NCI-H2196 treated with DMSO at 0.1 percent for 48 hours (cell line): Measurements from ENCODE around the gene ZNF723.
"Not testable (repeated sequence)": the region's sequence is repeated elsewhere in the genome, so short reads cannot be mapped to it uniquely, and the experiment has no call there.

ENCODE experiments used
- DNase-seq: peaks from one replicate; lab custom pipeline; 2025; ENCODE audit not compliant: unreplicated experiment; lab: John Stamatoyannopoulos, UW

The ZNF723 gene

GRCh38 chr19:22832031-22832762, at the start of gene ZNF723:
Gene ZNF723, plus strand, starts transcription at chr19:22832291. Its CDS starts 89 bp downstream, at chr19:22832380.
- DNase-seq = no peak

GRCh38 chr19:22783651-22784410, 48.3 kb upstream of the ZNF723 start, which contains the start of gene ZNF99:
Gene ZNF99, minus strand, starts transcription at chr19:22784151. Its CDS starts 135 bp downstream, at chr19:22784016.
- no peak for DNase-seq

- DNase-seq = not testable (repeated sequence)
Observed at GRCh38 chr19:22792863-22793262, 39.2 kb upstream of the ZNF723 start.

GRCh38 chr19:22797040-22797439, 35.1 kb upstream of the ZNF723 start:
- no peak for DNase-seq

- no peak for DNase-seq
Observed at GRCh38 chr19:22806418-22806817, 25.7 kb upstream of the ZNF723 start.

GRCh38 chr19:22807061-22807835, 24.8 kb upstream of the ZNF723 start:
- DNase-seq = no peak

DNA sequence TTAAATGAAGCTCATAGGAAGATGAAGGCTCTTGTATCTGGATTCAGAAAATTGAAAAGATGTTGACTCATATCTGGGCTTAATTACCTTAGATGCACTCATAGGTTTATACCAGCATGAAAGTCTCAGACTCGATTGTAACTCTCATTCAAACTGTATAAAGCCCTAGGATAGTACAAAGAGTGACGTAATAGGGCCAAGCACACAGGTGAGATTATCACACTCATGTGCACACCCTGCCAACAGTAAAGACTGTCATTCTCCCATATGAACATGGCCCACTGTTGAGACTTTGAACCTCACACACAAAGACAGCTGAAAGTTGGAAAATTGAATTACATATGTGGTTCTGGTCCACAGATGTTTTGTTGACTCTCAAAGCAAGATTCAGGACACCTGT, 18.0 kb upstream of the ZNF723 start:
- no peak for DNase-seq

DNA sequence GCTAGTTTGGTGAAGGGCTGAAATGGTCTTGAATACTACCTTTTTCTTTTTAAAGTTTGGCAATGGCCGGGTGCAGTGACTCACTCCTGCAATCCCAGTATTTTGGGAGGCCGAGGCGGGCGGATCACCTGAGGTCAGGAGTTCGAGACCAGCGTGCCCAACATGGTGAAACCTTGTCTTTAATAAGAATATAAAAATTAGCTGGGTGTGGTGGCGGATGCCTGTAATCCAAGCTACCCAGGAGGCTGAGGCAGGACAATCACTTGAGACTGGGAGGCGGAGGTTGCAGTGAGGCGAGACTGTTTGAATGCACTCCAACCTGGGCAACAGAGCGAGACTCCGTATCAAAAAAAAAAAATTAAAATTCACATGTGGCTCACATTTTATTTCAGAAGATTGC, 880 bp upstream of the ZNF723 start:
- DNase-seq = no peak

GRCh38 chr19:22857713-22858320, 25.7 kb downstream of the ZNF723 start:
- DNase-seq = not testable (repeated sequence)

DNA sequence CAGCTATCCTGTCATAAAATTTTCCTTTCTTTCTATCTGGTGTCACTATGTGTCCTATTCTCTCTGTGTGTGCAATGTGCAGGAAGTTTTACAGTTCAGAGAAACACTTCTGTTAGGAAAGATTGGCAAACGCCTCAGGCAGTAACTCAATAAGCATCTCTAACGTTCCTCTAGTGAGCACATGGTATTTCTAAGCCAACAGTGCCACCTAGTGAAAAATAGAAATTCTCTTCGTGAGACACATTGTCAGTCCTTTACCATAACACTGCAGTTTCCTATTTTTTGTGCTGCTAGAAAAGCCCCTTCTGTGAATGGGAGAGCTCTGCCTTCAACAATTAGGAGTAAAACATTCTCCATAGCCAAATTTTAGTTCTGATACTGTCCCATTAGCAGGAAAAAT, 50.7 kb downstream of the ZNF723 start:
- DNase-seq = peak; percentile 6

DNA sequence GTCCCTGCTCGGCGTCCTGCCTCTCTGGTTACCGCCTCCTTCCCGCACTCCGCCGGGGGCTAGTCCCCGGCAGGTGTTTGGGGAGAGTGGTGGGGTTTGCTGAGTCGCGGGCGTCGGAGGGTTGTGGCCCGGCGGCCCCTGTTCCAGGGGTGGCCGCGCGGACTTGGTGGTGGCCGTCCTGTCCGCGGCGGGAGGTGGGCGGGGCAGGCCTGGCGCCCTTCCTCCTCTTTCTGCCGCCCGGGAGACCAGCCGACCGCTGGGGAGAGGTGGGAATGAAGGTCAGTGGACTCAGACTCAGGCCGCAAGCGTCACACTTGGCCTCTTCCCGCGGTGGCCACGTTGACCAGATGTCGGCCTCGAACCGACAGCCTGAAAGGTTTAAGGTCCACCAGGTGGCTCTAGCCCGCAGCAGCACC, 61.8 kb downstream of the ZNF723 start:
- no peak for DNase-seq

DNA sequence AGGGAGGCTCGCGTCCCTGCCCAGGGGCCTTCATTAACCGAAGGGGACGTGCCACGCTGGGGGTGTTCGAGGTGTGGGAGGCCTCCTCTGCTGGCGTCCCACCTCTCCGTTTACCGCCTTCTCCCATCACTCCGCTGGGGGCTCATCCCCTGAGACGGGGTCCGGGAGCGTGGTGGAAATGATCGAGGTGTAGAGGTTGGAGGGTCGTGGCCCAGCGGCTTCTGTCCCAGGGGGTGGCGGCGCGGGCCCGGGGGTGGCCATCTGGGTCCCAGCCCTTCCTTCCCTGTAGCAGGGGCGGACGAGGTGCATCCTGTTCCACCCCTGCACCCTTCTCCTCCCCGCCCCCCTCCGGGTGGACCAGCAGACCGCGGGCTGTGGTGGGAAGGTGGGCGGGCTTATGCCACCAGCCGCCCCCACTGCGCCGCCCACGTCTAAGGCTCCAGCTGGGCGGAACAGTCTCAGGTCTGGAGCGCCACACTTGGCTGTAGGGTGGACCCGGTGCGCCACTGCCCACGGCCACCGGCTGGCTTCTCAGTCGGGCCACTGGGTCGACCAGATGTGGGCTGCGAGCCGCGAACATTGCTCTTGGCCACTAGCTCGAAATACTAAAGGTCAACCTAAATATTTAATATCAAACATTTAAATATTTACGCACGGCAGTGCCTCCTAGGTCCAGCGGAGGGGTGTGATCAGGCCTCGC, 69.5 kb downstream of the ZNF723 start:
- DNase-seq = no peak
